DMS79 (cell line): ENCODE measurements around the gene NUDT8.
"Not testable (repeated sequence)": the region's sequence is repeated elsewhere in the genome, so short reads cannot be mapped to it uniquely, and the experiment has no call there.

Experiments used
- DNase-seq: peaks from one replicate; lab custom pipeline; 2025; lab: John Stamatoyannopoulos, UW

NUDT8 gene

DNA sequence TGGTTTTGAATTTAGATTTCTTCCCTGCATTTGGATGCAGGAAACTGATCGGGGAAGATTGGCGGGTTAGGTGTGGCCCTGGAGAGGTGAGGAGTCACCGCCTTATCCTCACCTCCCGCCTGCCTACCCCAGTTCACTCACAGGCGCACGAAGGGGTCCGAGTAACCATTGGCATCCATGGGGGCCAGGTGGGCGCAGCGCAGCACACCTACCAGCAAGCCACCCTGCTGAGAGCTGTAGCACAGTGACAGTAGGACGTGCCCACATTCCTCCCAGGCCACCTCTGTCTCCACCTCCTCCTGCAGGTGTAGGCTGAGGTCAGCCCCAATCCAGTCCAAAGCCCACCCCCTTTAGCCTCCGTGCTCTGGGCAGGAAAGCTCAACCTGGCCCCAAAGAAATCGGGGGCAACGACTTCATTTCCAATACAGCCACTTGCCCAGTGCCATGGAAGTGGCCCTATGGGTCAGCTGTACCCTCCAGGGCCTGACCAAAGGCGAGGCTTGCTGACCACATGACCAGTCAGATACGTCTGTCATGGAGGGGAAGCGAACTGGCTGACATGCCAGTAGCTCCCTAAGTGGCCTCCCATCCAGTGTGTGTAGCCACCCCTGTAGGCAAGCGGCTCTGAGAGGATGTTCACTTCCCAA lies 16.3 kb downstream of the NUDT8 start:
- DNase-seq, result no peak

GRCh38 chr11:67612751-67613150 lies 17.0 kb downstream of the NUDT8 start:
- no peak for DNase-seq

GRCh38 chr11:67611704-67612587 lies 17.8 kb downstream of the NUDT8 start:
- no peak for DNase-seq

DNA sequence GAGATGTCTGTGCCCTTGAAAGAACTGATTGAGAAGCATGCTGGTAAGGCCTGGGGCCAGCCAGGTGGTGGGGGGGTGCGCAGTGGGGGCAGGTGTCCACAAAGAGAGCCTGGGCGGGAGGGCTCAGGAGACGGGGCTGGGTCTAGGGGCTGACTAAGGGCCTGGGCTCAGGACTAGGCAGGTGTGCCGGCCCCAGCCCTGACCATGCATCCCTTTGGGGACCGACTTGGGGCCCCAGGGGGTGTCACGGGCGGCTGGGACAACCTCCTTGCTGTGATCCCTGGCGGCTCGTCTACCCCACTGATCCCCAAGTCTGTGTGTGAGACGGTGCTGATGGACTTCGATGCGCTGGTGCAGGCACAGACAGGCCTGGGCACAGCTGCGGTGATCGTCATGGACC lies 18.6 kb downstream of the NUDT8 start:
- no peak for DNase-seq

- no peak for DNase-seq
Measured at GRCh38 chr11:67610302-67610868, 19.4 kb downstream of the NUDT8 start.

DNA sequence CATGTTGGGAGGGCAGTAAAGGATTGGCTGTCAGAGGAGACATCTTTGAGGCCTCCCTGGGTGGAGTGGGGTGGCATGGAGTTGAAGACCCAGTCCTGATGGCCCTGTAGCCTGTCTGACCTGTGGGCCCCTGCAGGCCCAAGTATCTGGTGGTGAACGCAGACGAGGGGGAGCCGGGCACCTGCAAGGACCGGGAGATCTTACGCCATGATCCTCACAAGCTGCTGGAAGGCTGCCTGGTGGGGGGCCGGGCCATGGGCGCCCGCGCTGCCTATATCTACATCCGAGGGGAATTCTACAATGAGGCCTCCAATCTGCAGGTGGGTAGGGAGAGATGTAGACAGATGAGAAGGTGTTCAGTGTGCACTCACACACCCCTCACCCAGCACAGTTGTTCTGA lies 20.4 kb downstream of the NUDT8 start:
- no peak for DNase-seq

- no peak for DNase-seq
Measured at GRCh38 chr11:67608486-67608885, 21.3 kb downstream of the NUDT8 start.

- no peak for DNase-seq
Measured at GRCh38 chr11:67607507-67607906, 22.2 kb downstream of the NUDT8 start.

DNA sequence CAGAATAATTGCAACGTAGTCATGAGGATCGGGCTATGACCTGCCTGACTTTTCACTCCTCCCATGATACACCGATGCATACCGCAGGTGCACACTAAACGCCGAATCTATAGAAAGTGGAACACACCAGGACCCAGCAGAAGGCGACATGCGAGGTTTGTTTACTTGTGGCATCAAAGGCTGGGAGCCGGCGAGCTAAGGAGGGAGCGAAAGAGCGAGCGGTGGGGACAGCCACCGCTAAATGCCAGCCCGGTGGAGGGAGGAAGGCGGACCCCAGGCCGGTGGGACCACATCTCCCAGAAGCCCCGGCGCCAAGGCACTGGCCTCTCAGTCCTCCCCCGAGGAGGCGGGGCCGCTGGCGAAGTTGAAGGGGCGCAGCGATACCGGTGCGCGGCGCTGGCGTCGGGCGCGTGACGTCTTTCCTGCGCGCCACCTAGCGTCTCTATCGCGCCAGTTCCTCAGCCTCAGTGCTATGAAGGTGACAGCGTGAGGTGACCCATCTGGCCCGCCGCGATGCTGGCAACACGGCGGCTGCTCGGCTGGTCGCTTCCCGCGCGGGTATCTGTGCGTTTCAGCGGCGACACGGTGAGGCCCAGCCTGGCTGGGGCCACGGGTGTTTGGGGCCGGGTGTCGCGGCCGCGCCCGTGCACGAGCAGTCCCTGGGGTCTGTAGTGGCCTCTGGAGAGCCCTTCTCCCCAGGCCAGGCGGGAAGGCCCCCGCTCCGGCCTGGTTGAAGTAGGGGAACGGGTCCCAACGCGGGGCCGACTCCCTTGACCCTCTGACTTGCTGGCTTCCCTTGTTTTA lies 23.0 kb downstream of the NUDT8 start, which contains the start of gene NDUFV1:
Gene NDUFV1 (plus strand): TSS at position 445 of the 804 bp plus-strand sequence. CDS start 69 bp downstream, at position 514.
- DNase-seq, result peak; percentile 83

DNA sequence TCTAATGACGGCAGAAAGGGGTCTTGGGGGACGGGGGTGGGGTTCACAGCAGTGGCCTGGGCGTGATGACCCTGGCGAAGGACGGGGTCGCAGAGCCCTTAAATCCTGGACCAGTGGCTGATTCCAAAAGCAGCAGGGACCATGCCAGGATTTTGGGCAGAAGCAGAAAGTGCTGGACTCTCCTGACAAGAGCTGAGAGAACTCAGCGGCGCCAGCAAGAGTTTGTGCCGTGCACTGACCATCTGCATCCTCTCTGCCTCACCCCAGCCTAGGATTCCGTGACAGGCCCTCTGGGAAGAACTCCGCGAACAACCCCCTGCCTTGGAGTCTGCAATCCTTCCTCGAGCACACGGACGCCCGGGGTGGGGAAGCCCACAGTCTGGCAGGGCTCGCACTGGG lies 23.6 kb downstream of the NUDT8 start:
- no peak for DNase-seq

DNA sequence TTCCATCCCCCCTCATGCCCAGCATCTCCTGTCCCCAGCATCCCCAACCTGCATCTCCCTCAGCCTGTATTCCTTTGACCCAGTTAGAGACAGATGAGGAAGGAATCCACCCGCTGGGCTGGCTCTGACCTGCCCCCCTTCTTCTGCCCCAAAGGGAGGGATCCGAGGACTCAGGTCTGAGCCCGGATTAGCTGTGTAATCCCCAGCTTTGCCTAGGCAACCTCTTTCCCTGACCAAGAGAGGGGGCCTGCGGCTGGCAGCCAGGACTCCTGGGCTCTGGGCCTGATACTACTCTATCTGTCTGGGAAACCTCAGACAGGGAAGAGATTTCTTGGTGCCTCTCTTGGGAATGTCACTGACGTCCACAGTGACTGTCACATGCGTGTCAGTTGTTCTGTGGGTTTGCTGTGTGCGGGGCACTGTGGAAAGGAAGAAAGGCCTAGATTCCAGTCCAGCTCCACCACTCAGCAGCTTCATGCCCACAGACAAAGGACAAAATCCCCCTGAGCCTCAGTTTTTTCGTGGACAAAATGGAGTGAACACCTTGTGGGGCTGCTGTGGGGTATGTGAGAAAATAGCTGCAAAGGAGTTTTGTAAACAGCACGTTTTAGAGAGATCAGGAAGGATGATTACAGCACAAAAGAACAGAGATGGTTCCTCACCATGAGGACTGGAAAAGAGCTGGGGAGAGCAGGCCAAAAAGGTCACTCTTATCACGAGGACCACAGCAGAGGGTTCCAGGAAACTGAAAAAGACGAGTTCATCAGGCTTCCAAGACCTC lies 24.3 kb downstream of the NUDT8 start:
- DNase-seq, result no peak

- DNase-seq, result no peak
Measured at GRCh38 chr11:67604815-67605214, 24.9 kb downstream of the NUDT8 start.

DNA sequence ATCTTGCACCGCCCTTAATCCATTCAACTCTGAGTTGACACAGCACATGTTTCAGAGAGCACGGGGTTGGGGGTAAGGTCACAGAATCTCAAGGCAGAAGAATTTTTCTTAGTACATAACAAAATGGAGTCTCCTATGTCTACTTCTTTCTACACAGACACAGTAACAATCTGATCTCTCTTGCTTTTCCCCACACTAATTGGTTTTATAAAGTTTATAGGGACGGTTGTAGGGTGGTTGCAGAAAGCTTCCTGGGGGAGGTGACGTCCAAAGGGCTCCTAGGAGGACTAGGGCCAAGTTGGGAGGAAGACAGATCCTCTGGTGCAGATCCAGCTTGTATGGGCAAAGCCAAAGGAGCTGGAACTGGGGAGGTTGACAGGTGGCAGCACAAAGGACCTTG lies 25.6 kb downstream of the NUDT8 start:
- DNase-seq, result not testable (repeated sequence)

- DNase-seq, result no peak
Measured at GRCh38 chr11:67601098-67601497, 28.6 kb downstream of the NUDT8 start.

DNA sequence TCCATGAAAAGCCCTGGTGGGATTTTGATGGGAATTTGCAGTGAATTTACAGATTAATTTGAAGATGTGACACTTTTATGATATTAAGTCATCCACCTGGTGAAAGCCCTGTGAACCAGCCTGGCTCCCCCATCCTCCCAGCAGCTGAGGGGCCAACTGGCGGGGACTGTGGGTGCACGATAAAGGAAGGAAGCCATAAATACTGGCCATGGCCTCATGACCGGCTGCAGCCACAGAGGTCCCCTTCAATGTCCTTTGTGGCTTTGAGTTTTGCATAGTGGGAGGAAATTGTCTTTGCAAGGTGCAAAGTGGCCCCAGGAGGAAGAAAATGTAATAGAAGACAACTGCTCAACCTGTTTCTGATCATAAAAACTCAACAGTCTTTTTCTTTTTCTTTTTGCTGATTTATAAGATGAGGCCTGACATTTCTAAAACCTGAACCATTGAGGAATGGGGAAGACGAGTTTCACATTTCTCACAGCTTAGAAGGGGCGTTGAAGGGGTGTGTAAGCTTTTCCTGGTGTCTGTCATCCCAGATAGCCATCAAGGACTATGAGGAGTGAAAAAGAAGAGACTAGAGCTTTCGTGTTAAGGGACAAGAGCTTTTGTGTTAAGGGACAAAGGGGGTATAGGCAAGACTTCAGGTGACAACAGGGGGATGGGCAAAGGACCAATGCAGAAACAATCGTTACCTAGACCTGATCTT lies 29.3 kb downstream of the NUDT8 start:
- DNase-seq, result no peak

DNA sequence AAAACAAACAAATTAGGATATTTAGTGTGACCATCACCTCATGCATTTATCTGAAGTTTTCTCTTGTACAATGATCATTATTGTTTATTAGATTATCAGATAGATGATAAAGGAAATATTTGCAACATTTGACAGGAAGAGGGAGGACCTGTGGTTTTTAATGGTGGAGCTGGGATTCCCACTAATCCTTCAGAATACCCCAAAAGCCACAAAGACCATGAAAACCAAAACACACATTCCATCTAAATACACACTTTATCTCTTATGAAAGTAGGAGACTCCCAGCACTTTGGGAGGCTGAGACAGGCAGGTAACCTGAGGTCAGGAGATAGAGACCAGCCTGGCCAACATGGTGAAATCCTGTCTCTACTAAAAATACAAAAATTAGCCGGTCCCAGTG lies 30.6 kb downstream of the NUDT8 start:
- DNase-seq, result no peak

GRCh38 chr11:67597963-67598362 lies 31.8 kb downstream of the NUDT8 start:
- not testable (repeated sequence) for DNase-seq

DNA sequence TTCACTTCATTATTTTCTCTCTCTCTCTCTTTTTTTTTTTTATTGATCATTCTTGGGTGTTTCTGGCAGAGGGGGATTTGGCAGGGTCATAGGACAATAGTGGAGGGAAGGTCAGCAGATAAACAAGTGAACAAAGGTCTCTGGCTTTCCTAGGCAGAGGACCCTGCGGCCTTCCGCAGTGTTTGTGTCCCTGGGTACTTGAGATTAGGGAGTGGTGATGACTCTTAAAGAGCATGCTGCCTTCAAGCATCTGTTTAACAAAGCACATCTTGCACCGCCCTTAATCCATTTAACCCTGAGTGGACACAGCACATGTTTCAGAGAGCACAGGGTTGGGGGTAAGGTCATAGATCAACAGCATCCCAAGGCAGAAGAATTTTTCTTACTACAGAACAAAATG lies 32.3 kb downstream of the NUDT8 start:
- DNase-seq, result not testable (repeated sequence)

DNA sequence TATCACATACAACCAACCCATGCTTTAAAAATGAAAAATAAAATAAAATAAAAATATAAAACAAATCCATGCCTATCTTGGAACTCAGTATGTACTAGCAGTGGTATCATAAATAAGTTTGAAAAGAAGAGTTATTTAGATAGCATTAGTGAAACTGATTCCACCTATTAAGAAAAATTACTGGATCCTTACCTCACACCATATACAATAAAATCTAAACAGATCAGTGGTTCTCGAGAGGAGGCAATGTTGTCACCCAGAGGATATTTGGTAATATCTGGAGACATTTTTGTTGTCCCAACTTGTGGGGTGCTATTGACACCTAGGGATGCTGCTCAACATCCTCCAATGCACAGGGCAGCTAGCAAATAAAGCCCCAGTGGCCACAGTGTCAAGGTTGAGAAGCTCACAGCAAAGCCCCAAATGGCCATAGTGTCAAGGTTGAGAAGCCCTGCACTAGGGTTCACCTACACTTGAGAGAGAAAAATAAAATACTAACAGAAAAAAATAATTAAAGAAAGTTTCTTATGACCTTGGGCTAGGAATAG lies 32.9 kb downstream of the NUDT8 start:
- no peak for DNase-seq

DNA sequence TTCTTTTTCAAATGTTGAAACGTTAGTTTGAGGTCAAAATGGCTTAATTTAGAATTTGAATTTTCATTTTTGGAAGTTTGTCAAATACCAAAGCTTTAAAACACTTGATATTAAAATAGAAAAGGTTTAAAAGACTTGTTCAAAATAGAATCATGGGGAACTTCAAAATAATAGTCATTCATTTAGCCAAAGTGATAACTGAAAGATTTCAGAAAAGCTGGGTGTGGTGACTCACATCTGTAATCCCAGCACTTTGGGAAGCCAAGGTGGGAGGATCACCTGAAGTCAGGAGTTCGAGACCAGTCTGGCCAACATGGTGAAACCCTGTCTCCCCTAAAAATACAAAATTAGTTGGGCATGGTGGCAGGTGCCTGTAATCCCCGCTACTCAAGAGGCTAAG lies 35.3 kb downstream of the NUDT8 start:
- DNase-seq, result no peak

DNA sequence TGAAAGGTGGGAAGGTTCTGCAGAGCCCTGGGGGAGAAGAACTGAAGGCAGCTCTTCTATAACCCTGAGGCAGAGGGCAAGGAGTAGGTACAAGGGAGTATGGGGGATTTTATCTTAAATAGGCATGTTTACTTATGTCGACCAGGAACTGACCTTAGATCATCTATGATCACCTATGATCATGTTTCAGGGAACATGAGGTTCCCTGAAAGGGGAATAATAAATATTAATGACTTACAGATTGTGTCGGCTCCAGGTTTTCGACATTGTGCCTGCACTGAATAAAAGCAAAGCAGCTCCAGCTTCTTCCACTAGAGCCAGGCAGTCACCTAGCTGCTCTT lies 36.2 kb downstream of the NUDT8 start:
- no peak for DNase-seq
